Measurements from ENCODE around the gene OR10A6.

DNA sequence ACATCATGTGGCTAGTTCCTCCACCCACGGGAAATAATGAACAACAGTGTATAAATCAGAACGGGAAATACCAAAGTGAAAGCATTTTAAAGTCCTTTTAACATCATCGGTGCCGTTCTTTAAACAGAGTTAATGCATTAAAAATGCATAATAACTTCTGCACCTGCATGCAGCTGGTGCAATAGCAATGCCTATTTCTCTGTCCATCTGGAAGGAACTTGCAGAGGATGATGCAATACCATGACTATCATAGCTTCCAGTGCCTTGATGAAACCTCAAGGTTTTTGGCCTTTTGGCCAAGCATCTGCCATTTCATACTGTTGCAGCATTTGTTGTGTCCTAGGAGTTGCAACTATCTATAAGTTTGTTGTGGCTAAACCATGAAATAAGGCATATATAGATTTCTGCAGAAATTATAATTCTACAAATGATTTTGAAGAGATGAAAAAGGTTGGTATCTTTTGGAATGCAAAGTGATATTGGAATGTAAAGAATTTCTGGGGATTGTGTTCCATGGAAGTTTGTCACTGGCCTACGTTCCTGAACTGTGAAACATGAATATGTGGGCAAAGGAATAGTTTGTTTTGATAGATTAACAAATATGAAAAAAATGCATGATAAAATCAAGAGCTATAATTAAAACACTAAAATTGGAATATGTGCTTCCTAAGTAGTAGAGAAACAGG is 46.3 kb upstream of the OR10A6 start:
- TF ChIP-seq GATA2 (IDR thresholded peaks at IDR 0.05; ENCODE audit: low read depth, low read length): no peak
- no peak for TF ChIP-seq GATA3 (IDR thresholded peaks at IDR 0.05; ENCODE audit: low read depth, low read length)
